ENCODE measurements around the gene OR4D2.

Gene OR4D2

DNA sequence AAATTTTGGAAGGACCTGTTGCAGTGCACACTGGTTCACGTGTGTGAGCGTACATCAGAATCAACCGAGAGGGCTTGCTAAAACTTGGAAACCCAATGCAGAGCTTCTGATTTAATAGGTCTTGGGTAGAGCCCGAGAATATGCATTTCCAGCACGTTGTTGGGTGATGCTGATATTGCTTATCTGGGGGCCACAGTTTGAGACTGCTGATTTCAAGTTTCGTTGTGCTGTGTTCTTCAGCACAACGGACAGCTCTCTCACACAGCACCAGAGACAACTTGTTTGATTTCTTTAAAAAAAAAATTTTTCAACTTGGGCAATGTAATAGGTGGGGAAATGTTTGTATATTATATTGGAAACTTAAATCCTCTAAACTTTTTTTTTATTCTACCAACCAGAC lies 9.4 kb downstream of the OR4D2 start:
- DNase-seq, result no peak

DNA sequence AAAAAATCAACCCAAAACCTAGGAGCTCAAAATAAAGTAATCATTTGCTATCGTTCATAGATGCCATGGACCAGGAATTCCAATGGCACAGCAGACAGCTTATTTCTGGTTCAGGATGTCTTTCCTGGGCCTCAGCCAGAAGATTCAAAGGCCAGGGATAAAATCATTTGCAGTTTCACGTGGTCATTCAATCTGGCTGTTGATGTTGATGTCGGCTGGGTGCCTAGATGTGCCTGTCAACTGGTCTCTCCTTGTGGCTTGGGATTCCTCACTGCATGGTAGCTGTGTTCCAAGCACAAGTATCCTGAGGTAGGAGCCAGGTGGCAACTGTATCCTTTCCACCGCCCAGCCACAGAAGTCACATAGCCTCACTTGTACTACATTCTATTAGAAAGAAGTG lies 15.0 kb downstream of the OR4D2 start:
- DNase-seq, result no peak

DNA sequence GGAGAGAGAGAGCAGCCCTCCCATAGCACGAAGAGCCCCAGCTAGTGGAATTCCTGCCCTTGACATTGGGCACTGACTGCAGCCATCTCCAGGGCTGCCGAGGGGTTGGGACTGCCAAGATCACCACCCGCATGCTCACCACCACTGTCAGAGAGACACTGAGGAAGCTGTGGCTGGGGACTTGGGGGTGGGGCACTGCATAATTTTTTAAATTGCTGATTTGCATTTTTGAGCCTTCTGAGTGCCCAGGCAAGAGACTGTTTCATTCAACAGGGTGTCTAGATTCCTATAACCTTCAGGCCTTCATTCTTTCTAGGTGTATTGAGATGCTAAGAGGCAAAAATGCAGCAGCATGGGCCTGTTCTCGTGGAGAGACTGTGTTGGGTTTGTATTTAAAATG lies 16.7 kb downstream of the OR4D2 start:
- DNase-seq, result no peak

DNA sequence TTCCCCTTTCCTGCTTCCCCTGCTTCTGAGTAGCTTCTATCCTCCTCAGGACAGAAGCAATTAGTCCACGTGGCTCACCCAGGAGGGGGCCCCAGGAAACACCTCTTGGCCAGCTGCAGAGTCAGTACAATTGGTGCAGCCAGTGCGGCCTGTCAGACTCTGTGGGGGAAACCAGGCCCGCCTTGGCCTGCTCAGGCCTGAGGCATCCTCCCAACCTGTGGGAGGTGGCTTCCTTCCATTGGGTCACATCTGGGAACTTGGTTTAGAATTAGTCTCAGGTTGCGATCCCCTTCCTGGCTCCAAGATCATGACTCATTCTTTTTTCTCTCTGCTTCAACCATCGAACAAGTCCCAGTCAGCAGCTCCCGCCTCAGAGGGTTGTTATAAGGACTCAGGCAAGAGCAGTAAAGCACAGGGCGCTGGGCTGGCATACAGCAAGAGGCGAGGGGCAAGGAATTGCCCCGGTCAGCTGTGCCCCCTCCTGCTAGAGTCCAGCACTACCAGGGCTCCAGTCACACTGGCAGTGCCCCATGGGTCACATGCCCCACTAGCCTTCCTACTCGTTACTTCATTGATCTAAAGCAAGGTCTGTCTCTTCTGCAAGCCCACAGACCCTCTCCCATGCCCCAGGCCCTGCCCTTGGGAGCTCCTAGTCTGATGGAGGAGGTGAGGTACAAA lies 17.7 kb downstream of the OR4D2 start:
- no peak for DNase-seq

DNA sequence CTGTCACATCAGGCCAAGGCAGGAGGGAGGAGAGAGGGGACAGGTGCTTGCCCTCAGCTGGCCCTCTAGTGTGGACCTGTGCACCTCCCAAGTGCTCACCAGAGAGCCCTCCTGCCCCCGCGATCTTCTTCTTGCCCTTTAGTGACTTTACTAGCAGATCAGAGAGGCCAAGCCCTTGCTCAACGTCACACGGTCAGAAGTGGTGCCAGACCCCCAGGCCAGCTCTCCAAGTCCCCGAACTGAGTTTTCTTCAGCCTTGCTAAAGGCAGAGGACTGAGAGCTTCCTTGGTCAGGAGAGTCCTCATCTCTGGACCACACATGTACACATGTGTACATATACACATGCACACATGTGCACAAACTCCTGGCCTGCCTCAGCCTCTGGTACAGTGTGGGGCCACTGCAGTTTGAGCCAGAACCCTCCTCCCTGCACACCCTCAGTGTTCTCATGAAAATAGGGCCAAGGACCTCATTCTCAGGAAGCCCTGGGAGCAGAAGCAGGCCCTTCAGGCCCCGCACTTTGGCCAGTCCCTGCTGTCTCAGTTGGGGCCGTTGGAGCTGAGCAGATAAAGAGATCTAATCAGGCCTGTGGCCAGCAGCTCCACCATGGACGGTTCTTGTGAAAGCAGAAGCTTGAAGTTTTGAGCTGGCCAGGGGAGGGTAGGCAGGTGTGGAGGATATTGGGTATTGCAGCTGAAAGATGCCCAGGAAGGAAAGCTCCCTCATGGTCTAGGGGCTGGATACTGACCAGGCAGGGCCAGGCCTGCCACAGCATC lies 18.4 kb downstream of the OR4D2 start:
- no peak for DNase-seq

DNA sequence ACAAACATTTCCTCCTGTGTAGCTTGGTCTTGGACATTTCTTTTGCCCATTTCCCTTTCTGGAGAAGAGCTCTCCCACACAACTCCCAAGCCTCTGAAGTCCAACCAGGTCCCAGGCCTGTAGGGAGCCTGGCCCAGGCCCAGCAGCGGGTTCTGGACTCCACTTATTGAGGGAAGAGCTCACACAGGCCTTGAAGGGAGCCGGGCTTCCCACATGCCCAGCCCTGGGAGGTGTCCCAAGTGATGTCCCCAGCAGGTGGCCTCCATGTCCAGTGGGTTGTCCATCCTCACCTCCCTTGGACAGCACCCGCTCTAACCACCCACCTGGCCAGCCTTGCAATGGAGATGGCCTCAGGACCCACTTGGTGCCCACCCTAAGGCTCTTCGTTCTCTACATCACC lies 19.8 kb downstream of the OR4D2 start:
- no peak for DNase-seq

DNA sequence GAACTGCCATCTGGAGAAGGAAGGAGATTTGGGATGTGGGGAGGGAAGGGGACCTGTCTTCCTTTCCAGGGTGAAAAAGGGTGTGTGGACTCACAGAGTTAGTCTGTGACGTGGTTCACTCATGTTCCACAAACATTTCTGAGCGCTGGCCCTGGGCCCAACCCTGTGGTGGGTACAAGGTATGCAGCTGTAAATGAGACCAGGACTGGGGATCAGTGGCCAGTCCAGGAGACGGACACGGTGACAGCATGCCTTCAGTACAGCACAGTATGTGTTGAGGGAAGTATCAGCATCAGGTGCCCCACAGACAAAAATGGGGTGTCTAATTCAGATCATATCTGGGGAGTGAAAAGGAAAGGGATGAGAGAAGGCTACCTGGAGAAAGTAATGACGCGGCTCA lies 20.3 kb downstream of the OR4D2 start:
- no peak for DNase-seq

DNA sequence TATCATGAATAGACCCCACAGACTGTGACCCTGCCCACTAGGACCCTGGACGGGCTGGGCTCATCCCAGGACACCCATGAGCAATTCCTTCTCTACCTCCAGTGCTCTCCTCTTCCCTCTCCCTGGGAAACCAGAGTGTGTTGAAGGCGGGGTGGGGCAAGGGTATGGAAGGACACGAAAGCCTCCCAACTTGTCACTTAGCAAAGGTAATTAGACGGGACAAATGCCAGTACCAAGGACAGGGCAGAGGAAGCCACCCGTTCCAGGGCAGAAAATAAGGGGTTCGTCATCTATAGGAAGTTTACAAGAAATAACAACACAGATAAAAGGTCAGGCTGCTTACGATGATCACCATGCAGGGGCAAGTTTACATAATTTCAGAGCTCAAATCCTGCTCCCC lies 20.9 kb downstream of the OR4D2 start:
- no peak for DNase-seq

DNA sequence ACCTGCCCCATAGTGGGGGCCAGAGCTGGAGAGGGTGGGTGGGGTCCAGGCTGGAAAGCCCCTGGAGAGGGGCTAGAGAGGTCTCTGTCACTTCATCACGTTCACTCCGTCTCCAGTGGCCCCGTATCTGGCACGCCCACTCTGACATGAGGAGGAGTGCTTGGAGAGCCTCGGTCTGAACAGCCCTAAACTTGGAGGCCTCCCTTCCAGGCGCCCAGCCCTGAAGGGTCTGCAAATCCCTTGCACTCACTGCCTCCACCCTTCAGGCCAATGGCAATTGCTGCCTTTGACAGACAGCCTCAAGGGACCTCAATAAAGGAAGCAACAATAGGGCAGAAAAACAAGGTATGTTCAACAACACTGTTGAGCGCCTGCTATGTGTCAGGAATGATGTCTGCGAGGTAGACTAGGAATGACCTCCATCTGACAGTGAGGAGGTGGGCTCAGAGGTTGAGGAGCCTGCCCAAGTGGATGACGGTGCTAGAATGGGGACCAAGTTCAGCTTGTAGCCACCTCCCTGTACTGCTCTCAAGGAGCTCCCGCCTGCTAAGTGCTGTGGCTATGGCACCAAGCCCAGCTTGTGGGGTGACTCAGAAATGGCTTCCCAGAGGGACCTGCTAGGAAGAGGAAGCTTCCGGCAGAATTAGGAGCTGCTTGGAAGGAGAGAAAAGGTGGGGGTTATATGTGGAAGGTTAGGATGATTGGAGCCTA lies 22.8 kb downstream of the OR4D2 start:
- peak; percentile 11 for DNase-seq

DNA sequence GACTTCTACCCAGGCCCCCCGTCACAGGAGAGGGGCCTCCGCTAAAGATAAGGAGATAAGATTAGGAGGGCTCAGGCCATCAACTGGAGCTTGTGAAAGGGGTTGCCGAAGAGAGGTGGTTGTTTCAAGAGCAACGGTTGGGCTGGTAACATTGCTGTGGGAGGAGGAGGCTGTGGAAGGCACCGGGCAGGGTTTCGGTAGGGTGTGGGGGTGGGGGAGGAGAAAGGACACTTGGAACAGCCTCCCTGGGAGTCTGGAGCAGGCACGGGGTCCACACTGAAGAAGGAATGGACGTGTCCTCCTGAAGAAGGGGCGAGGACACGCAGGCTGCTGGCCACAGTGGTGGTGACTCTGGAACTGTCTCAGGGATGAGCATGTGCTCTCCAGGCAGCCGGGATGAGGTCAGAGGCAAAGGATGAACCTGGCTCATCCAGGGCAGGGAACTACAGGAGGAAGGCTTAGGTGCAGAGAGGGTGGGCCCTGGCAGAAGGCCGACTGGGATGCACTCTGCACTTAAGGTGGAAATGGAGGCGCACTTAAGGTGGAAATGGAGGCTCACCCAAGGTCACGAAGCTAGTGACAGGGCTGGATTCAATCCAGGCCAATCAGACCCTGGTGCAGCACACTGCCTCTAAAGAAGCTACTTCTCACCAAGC lies 24.6 kb downstream of the OR4D2 start:
- DNase-seq, result no peak

DNA sequence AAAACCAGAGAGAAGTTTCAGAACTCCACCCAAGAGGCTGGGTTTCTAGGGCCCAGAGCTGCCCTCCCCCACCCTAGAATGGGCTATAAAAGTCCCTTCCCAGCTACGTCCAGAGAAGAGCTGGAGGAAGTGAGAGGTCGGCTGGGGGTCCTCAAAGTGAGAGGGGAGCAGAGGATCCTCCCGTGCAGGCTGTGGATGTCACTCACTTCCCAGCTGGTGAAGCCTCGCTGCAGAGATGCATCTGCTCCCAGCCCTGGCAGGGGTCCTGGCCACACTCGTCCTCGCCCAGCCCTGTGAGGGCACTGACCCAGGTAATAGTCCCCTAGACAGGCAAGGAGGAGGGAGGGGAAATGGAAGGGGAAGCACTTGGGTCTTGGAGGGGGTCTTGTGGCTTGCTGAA lies 25.8 kb downstream of the OR4D2 start, which contains the start of gene EPX:
Gene EPX (plus strand): TSS at position 115 of the 400 bp plus-strand sequence. CDS start 121 bp downstream, at position 236.
- no peak for DNase-seq

DNA sequence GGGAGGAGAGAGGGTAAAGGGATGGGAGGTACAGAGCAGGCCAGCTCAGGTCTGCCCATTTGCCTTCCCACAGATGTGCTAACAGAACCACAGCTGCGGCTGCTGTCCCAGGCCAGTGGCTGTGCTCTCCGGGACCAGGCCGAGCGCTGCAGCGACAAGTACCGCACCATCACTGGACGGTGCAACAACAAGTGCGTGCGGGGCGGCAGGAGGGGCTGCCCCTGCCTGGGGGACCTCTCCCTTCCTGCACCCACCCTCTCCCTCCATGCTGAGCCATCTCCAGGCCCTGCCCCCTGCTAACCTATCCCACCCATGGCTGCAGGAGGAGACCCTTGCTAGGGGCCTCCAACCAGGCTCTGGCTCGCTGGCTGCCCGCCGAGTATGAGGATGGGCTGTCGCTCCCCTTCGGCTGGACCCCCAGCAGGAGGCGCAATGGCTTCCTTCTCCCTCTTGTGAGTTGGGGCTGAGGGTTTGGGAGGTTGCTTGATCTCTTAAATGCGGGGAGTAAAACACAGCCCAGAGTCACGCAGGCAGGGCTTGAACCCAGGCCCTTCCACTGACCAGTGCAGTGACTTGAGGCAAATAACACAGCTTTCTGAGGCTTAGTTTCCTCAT lies 27.0 kb downstream of the OR4D2 start:
- no peak for DNase-seq

DNA sequence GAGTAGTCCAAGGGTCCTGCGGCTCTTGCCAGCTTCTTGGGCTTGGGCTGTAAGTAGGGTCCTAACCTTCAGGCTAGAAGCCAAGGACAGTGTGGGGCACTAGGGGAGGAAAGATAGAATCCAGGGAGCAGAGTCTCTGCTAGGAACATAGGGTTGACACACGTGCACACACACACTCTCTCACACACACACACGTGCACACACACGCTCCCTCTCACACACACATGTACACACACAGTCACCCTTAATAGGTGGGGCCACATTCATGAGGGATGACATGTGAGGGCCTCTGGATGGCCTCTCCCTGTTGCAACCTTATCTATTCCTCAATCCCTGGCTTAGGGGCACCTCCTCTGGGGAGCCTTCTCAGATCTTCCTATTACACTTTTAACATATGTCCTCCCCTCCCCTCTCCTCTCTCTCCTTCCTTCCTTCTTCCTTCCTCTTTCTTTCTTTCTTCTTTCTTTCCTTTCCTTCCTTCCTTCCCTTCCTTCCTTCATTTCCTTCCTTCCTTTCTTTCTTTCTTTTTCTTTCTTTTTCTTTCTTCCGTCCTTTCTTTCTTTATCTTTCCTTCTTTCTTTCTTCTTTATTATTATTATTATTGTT lies 28.8 kb downstream of the OR4D2 start:
- DNase-seq, result no peak

DNA sequence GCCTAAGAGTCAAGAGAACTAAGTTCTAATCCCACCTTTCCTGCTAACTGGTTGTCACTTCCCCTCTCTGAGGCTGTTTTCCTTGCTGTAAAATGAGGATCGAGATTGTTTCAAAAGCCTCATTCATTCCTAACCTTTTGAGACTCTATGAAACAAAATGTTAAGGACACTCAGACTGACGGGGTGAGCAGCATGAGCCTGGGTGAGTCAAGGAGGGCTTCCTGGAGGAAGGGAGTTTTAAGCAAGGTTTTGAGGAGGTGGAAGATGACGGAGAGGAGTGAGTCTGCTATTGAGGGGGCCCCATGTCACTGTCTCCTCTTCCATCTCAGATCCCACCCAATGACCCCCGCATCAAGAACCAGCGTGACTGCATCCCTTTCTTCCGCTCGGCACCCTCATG lies 29.8 kb downstream of the OR4D2 start:
- no peak for DNase-seq

DNA sequence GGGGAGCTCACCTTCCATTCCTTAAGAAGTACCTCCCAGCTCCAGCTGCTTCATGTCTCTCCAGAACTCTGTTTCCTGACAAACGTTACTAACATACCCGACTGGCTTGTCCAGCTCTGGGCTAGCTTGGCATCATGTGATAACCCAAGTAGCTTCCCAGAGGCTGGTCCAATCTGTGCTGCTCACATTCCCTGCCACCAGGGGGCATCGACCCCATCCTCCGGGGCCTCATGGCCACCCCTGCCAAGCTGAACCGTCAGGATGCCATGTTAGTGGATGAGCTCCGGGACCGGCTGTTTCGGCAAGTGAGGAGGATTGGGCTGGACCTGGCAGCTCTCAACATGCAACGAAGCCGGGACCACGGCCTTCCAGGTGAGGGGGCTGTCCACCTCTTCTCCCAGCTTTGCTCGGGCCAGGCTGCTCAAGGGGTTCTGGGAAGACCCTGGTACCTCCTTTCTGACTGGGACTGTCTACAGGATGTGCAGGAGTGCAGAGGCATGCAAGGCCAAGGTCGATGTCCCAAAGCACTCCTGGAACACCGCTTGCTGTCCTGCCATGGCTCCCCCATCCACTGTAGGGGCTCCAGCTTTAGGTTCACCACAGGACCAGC lies 33.3 kb downstream of the OR4D2 start:
- peak; percentile 23 for DNase-seq

DNA sequence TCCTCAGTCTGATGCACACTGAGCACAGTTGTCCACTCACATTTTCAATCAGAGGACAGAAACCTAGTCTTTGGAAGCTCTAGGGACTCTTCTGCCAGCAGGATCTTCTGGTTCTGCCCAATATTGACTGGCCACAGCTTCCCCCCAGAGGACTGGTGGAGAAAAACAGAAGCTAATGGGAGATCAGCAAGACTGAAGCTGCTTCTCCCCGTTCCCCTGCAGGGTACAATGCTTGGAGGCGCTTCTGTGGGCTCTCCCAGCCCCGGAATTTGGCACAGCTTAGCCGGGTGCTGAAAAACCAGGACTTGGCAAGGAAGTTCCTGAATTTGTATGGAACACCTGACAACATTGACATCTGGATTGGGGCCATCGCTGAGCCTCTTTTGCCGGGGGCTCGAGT lies 36.1 kb downstream of the OR4D2 start:
- DNase-seq, result no peak

DNA sequence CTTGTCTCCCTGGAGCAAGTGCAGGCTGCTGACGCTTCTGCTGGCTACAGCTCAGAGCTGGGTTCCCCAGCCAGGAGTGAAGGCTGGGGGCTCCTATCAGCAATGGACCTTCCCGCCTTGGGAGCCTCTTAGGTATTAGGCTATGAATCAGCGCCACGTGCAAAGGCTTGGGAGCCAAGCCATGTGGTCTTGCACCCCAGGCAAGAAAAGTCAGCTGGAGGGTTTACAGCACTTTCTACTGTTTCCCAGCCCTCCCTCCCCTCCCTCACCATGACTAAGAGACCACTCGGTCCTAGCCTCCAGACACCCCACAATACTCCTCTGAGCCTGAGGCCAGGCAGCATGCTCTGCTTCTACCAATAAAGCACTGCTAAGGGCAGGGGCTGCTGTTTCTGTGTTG lies 38.0 kb downstream of the OR4D2 start:
- DNase-seq, result no peak

DNA sequence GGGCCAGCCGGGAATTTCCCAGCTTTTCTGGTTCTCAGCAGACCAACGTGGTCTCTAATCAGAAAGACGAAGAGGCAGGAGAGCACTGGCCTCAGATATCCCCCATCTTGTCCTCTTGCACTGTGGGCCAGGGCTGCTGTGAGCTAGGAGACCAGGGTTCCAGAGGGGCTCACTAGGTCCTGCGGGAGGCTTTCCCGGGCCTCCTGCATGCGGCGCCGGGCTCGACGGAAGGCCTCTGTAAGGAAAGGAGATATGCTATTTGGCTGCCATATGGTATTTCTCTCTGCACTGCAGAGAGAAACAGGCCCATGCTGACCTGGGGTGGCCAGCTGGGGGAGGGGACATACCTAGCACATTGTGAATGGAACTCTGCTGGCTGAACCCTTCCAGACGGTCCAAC lies 39.2 kb downstream of the OR4D2 start:
- DNase-seq, result no peak

DNA sequence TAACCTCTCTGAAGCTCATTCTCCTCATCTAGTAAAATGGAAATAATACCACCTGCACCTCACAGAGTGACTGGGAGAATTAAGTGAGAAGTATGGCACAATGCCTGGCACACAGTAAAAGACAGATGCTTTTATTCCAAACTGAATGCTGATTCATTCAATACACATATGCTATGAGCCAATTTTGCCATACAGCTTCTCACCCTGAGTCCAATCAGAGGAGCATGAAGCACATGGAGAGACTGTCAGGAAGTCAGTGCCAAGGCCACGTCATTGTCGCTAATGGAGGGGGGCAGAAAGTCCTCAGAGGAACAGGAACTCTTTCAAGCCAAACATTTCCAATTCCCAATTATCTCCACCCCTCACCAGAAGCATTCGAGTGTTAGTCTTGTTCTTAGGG lies 40.7 kb downstream of the OR4D2 start:
- DNase-seq, result no peak

DNA sequence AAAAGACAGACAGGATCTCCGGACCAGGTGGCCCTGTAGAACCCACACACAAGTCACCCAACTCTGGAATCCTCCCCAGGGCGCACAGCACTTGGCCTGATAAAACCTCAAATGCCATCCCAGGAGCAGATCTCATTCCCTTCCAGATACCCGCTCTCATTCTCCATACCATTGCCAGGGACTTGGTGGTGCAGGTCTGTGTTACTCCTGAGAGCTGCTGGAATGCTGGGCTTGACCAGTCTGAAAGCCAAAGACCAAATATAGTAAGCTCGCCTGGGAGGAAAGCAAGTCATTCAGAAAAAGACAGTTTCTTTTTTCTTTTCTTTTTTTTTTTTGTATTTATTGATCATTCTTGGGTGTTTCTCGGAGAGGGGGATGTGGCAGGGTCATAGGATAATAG lies 41.6 kb downstream of the OR4D2 start:
- no peak for DNase-seq

DNA sequence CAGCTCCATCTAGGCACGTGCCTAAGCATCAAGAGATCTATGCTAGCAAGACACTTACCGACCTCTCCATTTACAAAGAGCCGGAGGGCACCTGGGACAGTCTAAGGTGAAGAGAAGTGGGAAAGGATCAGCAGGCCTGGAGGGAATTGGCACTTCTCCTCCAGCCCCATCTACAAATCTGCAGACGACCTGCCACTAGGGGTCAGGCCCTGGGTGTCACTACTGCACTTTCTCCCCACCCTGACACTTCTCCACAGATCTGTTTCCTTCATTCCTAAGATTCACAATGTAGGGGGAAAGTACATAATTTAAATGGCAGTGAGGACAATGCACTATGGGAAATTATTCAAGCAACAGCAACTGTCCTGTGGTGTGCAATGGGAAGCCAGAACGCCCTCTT lies 44.1 kb downstream of the OR4D2 start:
- DNase-seq, result no peak

DNA sequence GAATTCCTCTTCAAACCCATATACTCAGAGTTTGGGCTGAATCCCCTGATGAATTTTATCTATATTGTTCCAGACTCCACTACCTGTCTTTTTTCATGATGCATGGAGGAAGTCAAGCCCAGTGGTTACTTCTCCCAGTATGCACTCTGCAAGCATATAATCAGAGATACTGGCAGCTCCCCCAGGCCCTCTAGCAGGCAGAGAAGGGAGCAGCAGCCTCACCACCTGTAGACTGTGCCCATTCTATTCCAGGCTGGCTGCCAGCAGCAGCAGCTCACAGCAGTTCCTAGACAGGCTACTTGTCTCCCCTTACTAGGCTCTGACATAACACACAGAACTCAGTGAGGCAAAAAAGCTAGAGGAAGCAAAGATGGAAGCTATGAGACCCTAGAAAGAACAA lies 48.9 kb downstream of the OR4D2 start:
- no peak for DNase-seq
